Effector memory CD8-positive, alpha-beta T cell (primary cell): ENCODE results near the gene FNDC11.
"Not testable (repeated sequence)": the region's sequence is repeated elsewhere in the genome, so short reads cannot be mapped to it uniquely, and the experiment has no call there.

ENCODE experiments used
- ATAC-seq: fragments of 150-1000 bp; cut with Tn5 transposase; replicated peaks from 2 replicates; pipeline ENCODE4 v1.10.0; 2021; ENCODE audit warnings: mild to moderate bottlenecking, moderate library complexity
- DNase-seq, 3 experiments: peaks; one replicate each; pipeline ENCODE4 v3.0.0; 2021
- H3K27ac Mint-ChIP-seq, 2 donors: one replicate each; pipeline ENCODE4 v1.8.0; 2022; ENCODE audit warnings: mild to moderate bottlenecking in 2 of 2, mixed read lengths in 2 of 2, moderate library complexity in 2 of 2
- H3K27me3 Mint-ChIP-seq, 2 donors: one replicate each; pipeline ENCODE4 v1.8.0; 2022; ENCODE audit warnings: mixed read lengths in 2 of 2
- H3K36me3 Mint-ChIP-seq: one replicate; pipeline ENCODE4 v1.8.0; 2022; ENCODE audit warnings: mild to moderate bottlenecking, moderate library complexity, mixed read lengths; ENCODE audit not compliant: insufficient read depth
- H3K4me1 Mint-ChIP-seq, 2 donors: one replicate each; pipeline ENCODE4 v1.8.0; 2022; ENCODE audit warnings: low read depth in 2 of 2, mixed read lengths in 2 of 2
- H3K4me3 Mint-ChIP-seq, 2 donors: one replicate each; pipeline ENCODE4 v1.8.0; 2022; ENCODE audit warnings: mild to moderate bottlenecking in 2 of 2, mixed read lengths in 2 of 2, moderate library complexity in 2 of 2
- H3K9me3 Mint-ChIP-seq, 2 donors: one replicate each; pipeline ENCODE4 v1.8.0; 2022; ENCODE audit warnings: mixed read lengths in 2 of 2

FNDC11 gene

DNA sequence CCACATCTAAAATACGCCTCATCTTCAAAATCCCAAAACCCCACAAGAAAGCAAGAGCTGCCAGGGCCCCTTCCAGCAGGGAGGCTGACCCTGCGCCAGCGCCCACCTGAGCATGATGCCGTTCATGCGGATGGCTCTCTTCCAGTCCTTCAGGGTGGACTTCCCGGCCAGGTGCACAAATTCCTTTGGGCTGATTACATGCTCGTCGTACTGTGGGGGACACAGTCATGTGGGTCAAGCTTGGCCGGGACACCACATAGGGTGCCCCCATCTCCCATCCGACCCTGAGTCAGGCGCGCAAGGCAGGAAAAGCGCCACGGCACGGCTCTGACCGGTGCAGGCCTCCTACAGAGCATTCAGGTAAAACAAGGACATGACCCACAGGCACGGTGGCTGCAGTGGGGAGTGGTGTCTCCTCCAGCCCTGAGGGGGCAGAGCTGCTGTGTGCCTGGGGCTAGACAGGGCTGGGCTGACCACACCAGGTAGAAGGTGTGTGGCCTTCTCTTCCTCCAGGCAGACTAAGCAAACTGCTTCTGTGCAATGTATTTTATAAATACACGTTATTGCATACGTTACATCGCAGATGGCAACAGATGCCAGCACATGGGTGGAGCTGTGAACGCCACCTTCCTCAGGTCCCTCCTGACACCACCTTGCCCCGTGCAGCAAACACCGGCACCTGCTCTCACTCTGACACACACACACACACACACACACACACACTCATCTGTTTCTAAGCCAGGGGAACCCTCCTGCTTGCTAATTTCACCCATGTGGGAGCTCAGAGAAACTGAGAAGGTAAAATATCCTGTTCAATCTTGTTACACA lies 43.9 kb downstream of the FNDC11 start:
- H3K9me3 Mint-ChIP-seq: no peaks in the 10 kb centered on the region
- no peaks in the 10 kb centered on the region for H3K27me3 Mint-ChIP-seq
- no peak overlapping the region for H3K27ac Mint-ChIP-seq
- H3K4me1 Mint-ChIP-seq: peaks cover 4 to 9% of the 10 kb centered on the region in 2 donors
- peaks cover 39% of the 10 kb centered on the region for H3K36me3 Mint-ChIP-seq
- ATAC-seq (no peak), DNase-seq (no peak)
- no peak overlapping the region for H3K4me3 Mint-ChIP-seq

DNA sequence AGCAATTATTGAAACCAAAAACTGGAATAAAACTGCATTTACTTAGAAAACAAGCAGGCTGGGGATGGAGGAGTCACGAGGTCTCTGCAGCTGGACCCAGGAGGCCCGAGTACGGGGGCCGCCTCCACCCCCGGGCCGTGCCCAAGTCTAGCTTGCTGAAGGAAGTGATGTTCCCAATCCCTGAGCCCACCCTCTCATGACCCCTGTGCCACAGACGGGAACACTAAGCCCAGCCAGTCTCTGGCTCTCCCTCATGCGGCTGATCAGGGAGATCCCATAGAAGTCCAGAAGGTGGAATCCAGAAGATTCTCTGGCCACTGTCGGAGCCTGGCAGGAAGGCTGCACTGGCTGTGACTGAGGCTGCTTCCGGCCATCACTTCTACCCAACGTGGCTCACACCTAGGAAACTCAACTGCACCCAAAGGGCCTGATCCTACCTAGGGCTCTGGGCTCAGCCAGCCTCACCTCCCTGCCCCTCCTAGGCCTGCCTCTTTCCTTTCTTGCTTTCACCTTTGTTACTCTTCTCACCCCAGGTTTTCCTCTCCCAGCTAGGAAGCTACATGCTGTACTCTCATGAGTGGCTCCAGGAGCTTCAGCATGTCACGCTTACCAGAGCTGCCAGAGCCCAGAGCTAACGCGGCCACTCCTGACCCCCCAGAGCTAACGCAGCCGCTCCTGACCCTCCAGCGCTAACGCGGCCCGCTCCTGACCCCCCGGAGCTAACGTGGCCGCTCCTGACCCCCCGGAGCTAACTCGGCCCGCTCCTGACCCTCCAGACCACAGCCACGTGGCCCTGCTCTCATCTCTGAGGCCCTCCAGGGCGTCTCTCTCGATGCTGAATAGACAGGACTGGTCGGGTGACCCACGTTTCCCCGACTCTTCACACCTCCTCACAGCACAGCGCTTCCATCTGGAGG lies 44.8 kb downstream of the FNDC11 start:
- peaks cover 36% of the 10 kb centered on the region for H3K36me3 Mint-ChIP-seq
- no peak overlapping the region for H3K4me3 Mint-ChIP-seq

DNA sequence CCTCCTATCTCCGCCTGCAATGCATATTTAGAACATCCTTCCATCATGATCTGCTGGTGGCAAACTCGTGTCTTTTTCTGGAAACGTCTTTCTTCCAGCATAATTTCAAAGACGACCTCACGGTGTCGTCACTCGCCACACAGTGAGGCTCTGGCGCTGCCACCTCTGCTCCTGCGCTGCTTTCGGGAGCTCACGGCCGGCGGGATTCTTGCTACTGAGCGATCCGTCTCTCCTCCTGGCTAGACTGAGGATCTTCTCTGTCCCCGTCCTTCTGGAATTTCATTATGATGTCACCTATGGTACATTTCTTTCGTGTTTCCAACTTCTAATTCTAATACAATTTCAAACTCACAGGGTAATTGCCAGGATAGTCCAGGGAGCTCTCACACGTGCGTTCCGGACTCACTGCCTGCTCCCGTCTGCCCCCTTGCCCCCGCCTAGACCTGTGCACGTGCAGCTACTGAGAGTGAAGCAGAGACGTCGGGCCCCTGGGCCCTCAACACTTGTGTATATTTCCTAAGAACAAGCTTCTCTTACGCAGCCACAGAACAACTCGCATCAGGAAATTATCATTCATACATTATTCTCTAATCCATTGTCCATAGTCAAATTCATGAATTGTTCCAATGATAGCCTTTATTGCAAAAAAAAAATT lies 45.6 kb downstream of the FNDC11 start:
- DNase-seq: no peak
- Mint-ChIP-seq H3K27ac (no peak overlapping the region), H3K4me3 (no peak overlapping the region), H3K4me1 (peaks cover 4 to 11% of the 10 kb centered on the region in 2 donors), H3K9me3 (no peaks in the 10 kb centered on the region), H3K36me3 (peaks cover 42% of the 10 kb centered on the region), H3K27me3 (no peaks in the 10 kb centered on the region)
- ATAC-seq: no peak

More for the DNA sequence above, 44.8 kb downstream of the FNDC11 start:
- H3K9me3 Mint-ChIP-seq: no peaks in the 10 kb centered on the region
- DNase-seq (no peak), ATAC-seq (no peak)
- H3K4me1 Mint-ChIP-seq: peaks cover 4 to 11% of the 10 kb centered on the region in 2 donors
- H3K27ac Mint-ChIP-seq: no peak overlapping the region
- no peaks in the 10 kb centered on the region for H3K27me3 Mint-ChIP-seq

GRCh38 chr20:63601679-63602078 lies 47.7 kb downstream of the FNDC11 start:
- ATAC-seq, H3K9me3 Mint-ChIP-seq, H3K4me3 Mint-ChIP-seq, H3K27me3 Mint-ChIP-seq: not testable (repeated sequence)
- H3K27ac Mint-ChIP-seq: peak overlapping the region in 1 of 2 donors; percentile 75
- DNase-seq: peak; percentile 16 to 43 (median 33)
- peaks cover 41% of the 10 kb centered on the region for H3K36me3 Mint-ChIP-seq
- peaks cover 7 to 11% of the 10 kb centered on the region in 2 donors for H3K4me1 Mint-ChIP-seq

DNA sequence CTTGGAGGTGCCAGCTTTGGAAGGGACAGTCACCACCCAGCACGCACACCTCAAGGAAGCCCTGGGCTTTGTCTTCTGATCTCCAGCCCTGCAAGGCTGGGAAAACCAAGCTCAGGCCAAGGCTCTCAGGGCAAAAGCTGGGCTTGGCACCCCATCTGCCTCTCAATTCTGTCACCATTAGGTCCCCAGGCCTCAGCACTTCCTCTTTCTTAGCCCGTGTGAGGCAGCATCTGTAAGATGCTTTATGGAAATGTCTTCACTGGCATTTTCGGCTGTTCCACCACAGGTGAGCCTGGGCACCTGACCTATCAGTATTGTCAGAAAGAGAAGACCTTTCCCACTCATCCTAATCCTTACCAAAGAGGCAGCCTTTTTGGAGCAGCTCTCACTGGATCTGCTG lies 48.4 kb downstream of the FNDC11 start:
- Mint-ChIP-seq H3K4me1 (peaks cover 8 to 11% of the 10 kb centered on the region in 2 donors), H3K36me3 (peaks cover 36% of the 10 kb centered on the region), H3K4me3 (no peak overlapping the region), H3K27me3 (no peaks in the 10 kb centered on the region), H3K27ac (peak overlapping the region in 1 of 2 donors; percentile 75), H3K9me3 (no peaks in the 10 kb centered on the region)
- ATAC-seq (peak; percentile 7), DNase-seq (no peak)
